GM21619 (cell line): ENCODE measurements around the gene TENM4.
A peak's percentile ranks its signal among the peaks of the same experiment; 100 is the strongest.

Experiments used
- ATAC-seq: cut with Tn5 transposase; IDR thresholded peaks from one replicate; pipeline ENCODE4 v1.9.1; 2021; ENCODE audit not compliant: unreplicated experiment

The TENM4 gene

DNA sequence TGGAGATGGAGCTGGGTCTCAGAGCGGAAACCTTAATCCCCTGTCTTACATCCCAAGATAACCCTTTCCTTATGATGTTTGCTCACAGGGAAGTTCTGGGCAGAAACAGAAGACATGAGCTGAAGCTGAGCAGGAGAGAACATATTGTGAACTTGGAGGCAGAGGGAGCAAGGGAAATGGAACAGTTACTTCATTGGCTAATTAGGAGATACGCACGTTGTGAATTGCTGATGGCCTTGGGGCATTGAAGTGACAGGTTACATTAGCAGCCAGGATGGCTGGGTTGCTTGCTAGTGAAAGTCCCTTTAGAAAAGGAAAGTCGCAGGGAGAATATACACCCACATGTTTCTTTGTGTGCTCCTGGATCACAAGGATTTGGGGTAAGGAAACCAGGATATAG is 48.7 kb downstream of the TENM4 start:
- no peak for ATAC-seq

DNA sequence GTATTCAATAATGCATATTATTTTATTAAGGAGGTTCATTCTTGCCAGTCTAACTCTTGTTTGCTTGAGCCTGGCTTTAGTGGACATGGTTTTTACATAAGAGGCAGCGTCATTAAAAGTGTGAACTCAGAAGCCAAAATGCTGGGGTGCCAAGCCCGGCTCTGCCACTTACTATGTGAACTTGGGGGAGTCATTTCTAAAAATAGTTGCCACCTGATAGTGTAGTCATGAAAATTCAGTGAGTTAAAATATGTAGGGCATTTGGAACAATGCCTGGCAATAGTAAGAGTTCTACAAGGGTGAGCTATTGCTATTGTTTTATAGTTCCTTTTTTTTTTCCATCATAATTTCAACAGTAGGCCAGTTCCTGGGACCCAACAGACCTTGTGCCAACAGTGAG is 49.9 kb downstream of the TENM4 start:
- no peak for ATAC-seq

DNA sequence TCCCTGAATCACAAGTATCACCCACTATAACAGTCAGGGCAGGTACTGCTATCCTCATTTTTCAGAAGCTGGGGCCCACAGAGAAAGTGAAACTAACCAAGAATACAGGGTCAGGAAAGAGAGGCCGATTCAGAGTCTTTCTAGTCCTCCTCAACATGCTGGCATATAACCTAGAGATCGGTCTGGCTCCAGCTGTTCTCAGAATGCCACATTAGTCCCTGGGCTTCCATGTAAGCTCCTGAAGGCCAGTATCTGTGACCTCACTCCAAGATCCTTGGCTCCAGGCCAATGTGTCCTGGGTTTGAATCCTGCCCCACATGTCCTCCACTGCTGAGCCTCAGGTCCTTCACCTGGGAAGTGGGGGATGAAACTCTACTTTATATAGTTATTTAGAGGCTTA is 50.4 kb downstream of the TENM4 start:
- ATAC-seq: no peak

DNA sequence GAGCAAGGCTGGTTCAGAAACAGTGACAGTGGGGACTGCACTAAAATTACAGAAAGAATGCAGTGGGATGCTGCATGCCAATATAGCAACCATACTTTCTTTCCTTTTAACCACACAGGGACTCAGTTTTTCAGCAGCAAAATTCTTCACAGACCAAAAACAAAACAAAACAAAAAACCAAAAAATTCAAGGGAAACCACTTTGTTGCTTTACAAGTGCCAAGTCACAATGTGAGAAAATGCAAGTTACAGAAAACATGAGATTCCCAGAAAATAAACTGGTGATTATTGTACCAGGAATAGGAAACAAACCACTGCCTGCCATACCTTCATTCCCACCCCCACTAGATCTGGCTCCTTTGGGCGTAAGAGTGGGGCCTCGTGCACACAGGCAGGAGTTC is 52.6 kb downstream of the TENM4 start:
- no peak for ATAC-seq

DNA sequence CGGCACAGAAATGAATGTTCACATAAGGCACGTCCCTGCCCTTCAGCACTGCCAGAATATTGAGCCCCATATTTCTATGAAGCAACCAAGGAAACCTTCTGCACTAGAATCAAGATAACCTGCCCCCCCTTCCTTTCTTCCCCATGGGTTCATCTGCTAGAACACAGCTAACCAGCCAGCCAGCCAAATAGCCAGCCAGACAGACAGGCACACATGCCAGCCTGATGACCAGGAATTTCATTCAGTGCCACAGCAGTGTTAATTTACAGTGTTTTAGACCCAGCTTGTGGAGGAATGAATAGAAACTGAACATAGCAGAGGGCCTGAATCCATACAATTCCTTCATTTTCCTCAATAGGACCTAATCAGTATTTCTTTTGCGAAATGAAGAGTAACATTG is 57.0 kb downstream of the TENM4 start:
- ATAC-seq: no peak

DNA sequence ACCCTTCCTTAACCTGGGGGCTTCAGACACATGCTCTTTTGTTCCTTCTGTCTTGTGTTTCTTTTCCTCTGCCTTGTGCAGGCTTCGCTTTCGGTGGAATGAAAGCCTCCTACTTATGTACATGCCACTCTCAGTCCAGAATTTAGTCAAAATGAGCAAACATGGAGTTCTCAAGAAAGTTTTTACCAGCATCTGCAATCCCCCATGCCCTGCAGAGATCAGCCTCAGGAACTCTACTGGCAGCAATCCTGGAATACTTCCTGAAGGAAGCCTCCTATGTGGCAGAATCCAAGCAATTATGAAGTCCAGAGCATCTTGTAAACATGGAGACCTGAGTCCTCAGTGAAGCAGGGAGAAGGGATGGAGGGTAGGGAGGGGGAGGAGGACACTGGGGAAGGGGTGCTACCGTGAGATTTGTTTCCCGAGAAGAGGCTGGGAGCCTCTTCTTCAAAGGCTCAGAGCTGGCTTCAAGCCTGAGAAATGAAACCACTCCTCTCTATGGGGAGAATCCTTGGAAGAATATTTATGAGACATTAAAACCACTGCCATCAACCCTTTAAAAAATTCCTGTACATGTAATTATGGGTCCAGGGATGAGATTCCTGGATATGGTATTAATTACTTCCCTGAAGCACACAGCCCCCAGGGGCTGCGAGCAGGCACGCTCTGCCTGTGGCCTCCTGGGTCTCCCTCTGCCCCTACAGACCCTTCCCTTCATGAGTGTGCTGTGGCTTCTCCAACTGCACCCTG is 58.4 kb downstream of the TENM4 start:
- ATAC-seq: no peak

DNA sequence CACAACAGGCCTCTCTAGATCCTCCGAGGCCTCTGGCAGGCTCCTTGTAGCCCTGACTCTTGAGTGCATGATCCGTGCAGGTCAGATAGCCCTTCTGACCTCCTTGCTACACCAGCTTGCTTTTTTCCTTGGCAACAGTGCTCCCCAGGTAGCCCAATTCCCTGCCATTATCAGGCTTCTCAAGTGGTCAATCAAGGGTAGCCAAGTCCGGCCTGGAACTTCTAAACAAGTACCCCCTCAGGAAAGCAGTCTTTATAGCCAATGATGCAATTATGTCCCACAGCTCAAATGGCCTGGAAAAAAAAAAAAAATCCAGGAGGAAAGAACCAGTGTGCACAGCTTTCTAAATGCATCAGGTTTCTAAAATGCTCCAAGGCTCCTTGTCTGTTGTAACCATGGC is 59.8 kb downstream of the TENM4 start:
- no peak for ATAC-seq

DNA sequence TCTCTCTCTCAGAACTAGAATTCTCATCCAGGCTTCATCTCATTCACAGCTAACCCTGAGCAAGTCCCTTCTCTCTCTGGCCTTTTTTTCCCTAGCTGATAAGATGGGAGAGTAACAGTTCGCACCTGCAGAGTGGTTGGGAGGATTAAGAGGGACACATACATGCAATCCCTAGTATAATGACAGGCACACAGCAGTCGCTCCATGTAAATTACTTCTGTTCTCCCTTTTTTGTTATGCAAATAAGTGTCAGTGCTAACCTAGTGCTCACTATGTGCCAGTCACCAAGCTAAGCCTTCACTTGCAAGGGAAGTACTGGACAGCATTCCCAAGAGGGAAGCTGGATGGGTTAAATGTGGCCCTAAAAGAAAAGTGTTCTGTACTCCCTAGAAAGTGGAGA is 63.4 kb downstream of the TENM4 start:
- no peak for ATAC-seq

DNA sequence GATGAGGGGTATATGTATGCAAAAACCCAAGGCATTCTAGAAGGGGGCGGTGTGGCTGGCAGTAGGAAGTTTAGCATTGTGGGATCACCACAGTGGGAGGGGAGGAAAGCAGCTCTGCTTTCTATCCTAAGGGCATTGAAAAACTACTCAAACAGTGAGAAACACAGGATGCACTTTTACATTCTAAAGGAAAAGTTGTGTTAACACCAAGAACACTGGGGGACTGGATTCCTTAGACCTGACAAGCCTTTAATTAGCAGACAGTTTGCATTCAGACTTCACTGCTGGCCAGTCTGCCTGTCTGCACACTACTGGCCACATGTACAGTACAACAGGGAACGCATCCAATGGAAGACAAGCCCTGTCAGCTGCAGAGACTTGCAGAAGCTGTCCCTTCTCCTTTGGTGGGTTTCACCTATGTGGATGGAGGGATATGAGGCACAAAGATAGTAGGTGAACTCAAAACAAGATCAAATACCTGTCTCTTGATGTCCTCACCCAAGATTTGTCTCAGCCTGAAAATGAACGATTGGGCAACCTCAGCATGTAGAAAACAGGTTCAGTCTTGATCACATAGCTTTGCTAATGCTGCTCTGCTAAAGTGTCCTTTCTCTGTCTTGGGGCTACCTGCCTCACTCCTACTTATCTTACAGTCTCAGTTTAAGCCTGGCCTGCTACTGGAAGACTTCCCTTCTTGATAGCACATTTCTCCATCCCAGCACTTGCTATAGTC is 64.8 kb downstream of the TENM4 start:
- no peak for ATAC-seq

DNA sequence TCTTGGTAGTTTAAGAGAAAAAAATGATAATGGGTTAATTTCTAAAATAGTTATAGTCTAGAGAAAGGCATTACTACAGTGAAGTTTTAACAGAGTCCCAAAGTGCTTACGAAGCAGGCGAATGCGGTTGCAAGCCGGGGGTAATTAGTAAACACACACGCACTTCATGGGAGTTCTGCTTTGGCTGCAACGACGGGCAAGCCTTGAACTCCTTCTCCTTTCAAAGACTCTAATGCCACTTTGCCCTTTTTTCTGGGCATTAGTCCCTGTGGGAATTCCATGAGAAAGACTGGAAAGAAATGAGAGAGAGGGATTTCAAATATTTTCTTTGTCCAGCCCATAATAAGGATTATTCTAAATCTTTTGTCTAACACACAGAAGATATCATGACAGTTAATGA is 66.1 kb downstream of the TENM4 start:
- no peak for ATAC-seq

DNA sequence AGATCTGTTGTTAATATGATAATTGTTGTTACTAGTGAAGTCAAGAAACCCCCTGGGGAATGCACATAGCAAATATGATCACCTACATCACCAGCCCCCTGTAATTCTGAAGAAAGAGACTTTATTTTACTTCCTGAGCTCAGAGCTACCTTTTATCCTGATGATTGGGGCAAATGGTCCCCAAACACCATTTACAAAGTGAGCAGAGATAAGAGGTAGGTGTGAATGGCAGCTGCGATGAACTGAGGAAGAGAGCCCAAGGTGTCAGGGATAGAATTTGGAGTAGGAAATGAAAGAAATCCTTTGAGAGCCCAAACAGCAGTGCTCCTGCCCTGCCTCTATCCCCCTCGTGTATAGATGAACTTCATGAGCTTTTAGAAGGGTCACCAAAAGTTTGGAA is 69.1 kb downstream of the TENM4 start:
- ATAC-seq: no peak

DNA sequence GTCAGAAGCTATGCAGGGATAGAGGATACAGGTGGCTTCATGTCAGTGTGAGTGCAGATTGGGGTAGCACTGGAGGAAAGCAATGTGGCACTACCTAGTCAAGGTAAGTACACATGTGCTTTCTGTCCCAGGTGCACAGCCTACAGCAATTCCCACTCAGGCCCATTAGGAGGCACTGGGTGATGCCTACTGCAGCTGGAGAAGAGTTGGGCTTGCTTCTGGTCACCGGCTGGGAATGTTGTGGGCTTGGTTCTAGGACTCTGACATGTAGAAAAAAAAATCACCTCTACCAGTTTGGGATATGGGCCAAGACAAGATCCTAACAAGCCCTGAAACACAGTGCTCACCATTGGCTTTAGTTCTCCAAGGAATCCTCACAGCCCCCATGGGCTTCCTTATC is 69.7 kb downstream of the TENM4 start:
- no peak for ATAC-seq

DNA sequence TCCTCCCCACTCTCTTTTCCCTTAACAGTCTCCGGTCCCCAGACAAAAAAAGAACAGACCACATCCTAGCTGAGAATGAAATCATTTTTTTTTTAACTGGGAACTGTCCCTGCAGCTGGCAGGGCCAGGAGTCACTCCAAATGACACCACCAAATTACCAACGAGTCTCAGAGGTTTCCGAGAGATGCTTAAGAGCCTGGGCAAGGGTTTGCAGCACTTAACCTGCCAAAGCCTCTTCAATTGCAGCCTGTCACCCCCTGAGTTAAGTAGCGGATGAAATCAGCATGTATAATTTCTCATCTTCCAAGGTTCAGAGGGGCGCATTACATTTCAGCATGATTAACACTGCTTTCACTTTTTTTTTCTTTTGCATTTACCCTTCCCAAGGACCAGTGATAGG is 71.8 kb downstream of the TENM4 start:
- ATAC-seq: no peak

DNA sequence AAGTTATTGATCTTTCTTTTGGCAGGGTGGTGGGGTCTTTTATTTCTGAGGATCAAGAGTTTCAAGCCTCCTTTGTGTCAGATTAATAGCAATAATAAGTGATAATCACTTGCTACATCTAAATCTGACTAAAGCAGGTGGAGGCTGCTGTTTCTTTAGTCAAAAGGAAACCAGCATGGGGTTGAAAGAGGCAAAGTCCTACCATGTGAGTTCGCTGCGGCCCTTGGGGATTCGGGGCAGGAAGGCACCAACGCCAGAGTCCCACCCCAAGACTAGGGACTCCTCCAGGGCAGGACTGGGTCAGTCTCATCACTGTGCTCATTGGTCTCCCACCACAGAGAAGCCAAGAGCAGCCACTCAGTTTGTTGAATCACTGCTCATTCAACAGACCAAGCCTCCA is 73.0 kb downstream of the TENM4 start:
- peak; percentile 53 for ATAC-seq

DNA sequence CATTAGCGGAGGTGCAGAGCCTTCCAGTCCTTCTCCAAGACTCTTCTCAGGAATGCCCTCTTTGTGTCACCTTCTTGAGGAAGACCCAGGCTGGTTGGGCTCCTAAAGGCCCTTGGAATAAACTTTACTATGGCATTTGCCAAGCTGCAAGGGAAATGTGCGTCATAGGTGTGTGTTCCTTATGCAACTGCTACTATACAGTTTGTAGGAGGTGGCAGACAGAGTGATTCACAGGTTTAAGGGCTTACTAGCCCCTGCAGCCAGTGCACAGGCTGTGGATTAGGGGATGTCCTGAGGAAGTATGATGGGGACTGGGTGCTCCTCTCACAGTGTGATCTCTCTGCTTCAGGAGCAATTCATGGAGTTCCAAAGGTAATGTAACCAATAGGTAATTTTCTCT is 74.6 kb downstream of the TENM4 start:
- ATAC-seq: no peak

DNA sequence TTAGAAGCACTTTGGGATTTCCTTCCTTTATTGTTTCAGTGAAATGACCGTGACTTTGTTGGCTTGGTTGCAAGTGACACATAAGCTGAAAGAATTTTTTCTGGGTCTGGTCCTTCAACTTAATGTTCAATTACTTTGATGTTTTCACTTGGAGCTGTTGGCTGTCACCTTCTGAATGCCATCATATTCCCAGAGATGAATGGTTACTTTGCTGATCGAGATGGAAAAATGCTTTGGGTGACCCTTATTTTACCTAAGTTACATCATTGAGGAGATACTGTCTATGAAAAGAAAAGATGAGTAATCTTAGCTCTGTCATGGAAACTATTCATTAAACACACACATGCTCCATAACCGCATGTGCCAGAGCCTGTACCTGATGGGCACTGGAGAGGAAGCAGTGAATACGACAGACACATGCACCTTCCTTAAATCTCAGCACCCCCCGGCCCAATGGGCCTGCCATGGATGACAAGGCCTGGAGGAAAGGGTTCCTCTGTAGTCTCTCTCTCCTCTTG is 76.9 kb downstream of the TENM4 start:
- ATAC-seq: no peak

DNA sequence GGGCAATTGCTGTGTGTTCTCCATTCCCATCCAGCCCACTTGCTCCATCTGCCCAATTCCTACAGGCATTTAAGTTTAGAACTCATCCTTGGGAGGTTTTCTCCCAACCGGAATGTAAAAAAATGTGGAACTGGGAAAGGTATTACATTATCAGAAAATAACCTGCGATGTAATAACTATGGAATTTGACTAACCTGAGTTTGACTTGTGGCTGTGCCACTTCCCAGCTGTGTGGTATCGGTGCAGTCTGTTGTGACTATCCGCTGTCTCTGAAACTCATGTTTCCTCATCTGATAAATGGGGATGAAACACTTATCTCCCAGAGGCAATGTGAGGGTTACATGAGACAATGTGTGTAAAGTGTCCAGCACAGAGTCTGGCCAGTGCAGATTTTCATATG is 77.6 kb downstream of the TENM4 start:
- ATAC-seq: no peak

DNA sequence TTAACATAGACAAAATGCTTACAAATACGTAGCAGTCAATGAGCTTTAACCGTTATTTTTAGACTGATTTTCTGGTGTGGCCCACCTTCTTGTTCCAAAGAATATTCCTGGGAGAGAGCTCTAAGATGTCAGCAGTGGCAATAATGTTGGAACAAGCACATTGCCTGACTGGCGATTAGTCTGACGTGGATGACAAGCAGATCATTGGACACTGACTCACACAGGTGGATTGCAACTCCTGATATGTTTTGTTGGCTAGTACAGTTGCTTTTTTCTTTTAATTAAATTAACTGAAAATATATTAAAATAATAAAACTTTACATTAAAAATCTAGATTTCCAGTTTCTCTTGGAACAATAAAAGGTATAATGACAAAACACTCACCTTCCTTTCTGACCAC is 78.0 kb downstream of the TENM4 start:
- ATAC-seq: no peak

DNA sequence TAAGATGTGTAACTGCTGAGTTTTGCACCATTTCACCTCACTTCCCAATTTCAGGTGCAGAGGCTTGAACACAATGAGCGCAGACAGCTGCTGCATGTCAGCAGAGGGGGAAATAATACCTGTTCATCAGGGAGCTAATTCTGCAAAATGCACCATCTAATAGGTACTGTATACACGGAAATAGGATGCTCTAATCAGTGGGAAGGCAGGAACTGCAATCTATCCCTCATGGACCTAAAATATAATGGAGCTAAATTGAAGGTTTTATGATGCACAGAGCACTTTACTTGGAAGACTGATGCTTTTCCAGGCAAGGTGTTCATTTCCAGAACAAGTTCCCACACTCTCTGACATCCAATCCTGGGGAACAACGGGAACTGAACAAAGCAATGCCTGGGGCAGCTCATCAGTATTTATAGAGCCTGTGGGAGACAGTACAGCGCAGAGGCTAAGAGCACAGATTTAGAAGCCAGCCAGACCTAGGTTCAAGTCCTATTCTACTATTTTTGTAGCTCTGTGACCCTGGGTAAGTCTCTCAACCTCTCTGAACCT is 78.5 kb downstream of the TENM4 start:
- no peak for ATAC-seq

DNA sequence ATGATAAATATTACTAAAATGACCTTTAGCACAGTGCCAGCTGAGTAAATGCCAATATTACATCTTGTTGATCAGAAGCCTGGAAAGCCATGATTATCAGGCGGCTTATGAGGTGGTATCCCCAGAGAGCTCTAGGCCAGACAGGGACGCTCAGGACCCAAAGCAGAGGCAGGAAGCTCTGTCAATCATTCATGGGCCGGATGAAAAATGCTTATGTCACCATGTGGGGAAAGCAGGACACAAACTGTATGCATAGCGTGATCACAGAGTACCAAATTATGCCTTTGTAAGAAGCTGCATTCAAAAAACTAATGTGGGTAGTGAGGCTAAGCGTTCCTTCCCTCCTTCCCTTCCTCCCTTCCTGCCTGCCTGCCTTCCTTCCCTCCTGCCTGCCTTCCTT is 82.6 kb downstream of the TENM4 start:
- no peak for ATAC-seq

DNA sequence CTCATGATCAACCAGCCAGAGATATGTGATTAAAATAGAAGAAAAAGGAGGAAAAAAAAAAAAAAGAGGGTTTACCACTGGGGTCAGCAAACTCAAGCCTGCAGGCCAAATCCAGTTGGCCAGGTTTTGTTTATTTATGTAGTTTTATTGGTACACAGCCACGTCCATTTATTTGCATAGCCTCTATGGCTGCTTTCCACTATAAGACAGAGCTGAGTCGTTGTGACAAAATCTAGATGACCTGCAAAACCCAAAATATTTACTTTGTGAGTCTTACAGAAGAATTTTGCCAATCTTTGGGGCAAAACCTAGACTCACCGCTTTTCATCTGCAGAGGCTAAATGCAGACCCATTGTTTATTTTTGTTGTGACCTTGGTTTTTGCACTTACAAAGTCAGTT is 87.1 kb downstream of the TENM4 start:
- no peak for ATAC-seq

DNA sequence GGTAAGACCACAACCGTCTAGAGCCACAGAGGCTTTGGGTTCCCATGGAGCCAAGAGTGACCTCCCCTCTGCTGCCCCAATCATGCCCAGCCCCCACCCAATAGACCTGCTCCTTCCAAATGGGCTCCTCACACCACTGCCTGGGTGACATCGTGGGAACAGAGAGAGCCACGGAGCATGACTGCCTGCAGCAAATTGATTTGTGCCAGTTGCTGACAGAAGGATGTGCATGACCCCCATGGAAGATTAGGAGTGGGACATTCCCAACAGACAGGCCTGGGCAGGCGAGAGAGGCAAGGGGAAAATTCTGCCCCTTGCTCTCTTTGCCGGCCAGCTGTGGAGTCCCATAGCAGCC is 88.5 kb downstream of the TENM4 start:
- no peak for ATAC-seq
